HG02588 (cell line): Measurements from ENCODE around the gene SIX5.
"Not testable (repeated sequence)": the region's sequence is repeated elsewhere in the genome, so short reads cannot be mapped to it uniquely, and the experiment has no call there.

Source experiments
- ATAC-seq: cut with Tn5 transposase; IDR thresholded peaks from one replicate; pipeline ENCODE4 v1.9.1; 2021; ENCODE audit warnings: mild to moderate bottlenecking, moderate library complexity; ENCODE audit not compliant: unreplicated experiment

The SIX5 gene

GRCh38 chr19:45768984-45769782, at the start of gene SIX5:
Gene SIX5 (minus strand): TSS chr19:45769252. CDS start chr19:45768844, 408 bp downstream.
- ATAC-seq = peak; percentile 62

GRCh38 chr19:45817725-45818301, 48.8 kb upstream of the SIX5 start:
- ATAC-seq = no peak

- peak; percentile 68 for ATAC-seq
Observed at GRCh38 chr19:45817010-45817724, 48.1 kb upstream of the SIX5 start.

GRCh38 chr19:45816236-45817009, 47.4 kb upstream of the SIX5 start:
- no peak for ATAC-seq

GRCh38 chr19:45815481-45816216, 46.6 kb upstream of the SIX5 start:
- no peak for ATAC-seq

- no peak for ATAC-seq
Observed at GRCh38 chr19:45814851-45815480, 45.9 kb upstream of the SIX5 start, which contains the start of gene RSPH6A. Gene RSPH6A (minus strand): TSS chr19:45815308. CDS start chr19:45815176, 132 bp downstream.

GRCh38 chr19:45814166-45814780, 45.2 kb upstream of the SIX5 start:
- ATAC-seq = no peak

GRCh38 chr19:45812297-45812696, 43.2 kb upstream of the SIX5 start:
- ATAC-seq = no peak

- ATAC-seq = no peak
Observed at GRCh38 chr19:45809643-45810159, 40.6 kb upstream of the SIX5 start.

- ATAC-seq = no peak
Observed at GRCh38 chr19:45805719-45806118, 36.7 kb upstream of the SIX5 start.

- no peak for ATAC-seq
Observed at GRCh38 chr19:45804959-45805230, 35.8 kb upstream of the SIX5 start.

GRCh38 chr19:45804140-45804958, 35.3 kb upstream of the SIX5 start:
- no peak for ATAC-seq

GRCh38 chr19:45801603-45802175, 32.6 kb upstream of the SIX5 start:
- ATAC-seq = no peak

- ATAC-seq = no peak
Observed at GRCh38 chr19:45800070-45800553, 31.1 kb upstream of the SIX5 start.

- not testable (repeated sequence) for ATAC-seq
Observed at GRCh38 chr19:45799541-45799940, 30.5 kb upstream of the SIX5 start.

GRCh38 chr19:45798995-45799517, 30.0 kb upstream of the SIX5 start:
- ATAC-seq = no peak

- no peak for ATAC-seq
Observed at GRCh38 chr19:45794627-45795026, 25.6 kb upstream of the SIX5 start.

GRCh38 chr19:45793876-45794275, 24.8 kb upstream of the SIX5 start:
- ATAC-seq = no peak
